ENCODE results near the gene SLC37A4.
"Not testable (repeated sequence)": the region's sequence is repeated elsewhere in the genome, so short reads cannot be mapped to it uniquely, and the experiment has no call there.

SLC37A4 gene

GRCh38 chr11:119016216-119017009 is 14.3 kb downstream of the SLC37A4 start:
- no peak for DNase-seq

GRCh38 chr11:119015054-119015611 is 15.5 kb downstream of the SLC37A4 start:
- DNase-seq: no peak

DNA sequence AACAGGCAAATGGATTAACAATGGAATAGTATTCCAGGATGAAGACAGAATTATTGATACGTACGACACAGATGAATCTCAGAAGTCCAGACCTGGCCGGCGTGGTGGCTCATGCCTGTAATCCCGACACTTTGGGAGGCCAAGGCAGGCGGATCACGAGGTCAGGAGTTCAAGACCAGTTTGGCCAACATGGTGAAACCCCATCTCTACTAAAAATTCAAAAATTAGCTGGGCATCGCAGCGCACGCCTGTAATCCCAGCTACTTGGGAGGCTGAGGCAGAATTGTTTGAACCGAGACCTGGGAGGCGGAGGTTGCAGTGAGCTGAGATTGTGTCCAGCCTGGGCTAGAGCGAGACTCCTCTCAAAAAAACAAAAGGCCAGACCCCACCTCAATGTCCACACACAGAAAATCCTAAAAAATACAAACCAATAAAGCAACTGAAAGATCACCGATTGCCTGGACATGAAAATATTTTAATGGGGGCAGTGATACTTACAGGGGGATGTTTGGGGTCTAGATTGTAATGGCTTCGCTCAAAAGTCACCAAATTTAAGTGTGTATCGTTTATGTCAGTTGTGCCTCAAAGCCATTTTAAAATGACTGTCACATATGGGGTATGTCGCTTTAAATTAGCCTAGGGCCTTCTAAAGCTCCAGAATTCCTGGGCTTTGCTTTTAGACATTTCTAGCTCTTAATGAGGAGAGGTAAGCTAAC is 16.3 kb downstream of the SLC37A4 start:
- no peak for DNase-seq

- DNase-seq: no peak
Measured at GRCh38 chr11:119012629-119013170, 18.0 kb downstream of the SLC37A4 start.

GRCh38 chr11:119011476-119012053 is 19.1 kb downstream of the SLC37A4 start:
- DNase-seq: no peak

DNA sequence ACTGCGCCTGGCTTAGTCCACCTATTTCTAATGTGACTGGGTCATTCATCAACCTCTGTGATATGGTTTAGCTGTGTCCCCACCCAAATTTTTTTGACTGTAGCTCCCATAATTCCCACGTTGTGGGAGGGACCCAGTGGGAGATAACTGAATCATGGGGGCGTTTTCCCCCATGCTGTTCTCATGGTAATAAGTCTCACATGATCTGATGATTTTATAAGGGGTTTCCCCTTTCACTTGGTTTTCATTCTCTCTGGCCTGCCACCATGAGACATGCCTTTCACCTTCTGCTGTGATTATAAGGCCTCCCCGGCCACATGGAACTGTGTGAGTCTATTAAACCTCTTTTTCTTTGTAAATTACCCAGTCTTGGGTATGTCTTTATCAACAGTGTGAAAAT is 24.0 kb downstream of the SLC37A4 start:
- no peak for DNase-seq

DNA sequence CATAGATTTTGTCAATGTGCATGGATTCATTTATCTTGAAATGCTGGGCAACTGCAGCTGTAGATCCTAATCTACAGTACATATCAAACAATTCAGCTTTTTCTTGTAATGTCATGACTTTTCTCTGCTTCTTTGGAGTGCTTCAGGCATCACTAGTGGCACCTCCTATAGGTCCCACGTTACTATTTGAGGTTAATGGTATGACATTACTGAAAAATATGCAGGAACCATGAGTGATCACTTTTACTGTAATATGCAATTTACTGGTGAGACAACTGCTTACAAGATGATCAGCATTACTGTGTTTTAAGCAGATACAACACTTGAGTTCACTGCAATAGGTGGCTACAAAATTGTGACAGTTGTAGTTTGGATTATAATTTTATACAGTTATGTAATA is 29.8 kb downstream of the SLC37A4 start:
- no peak for DNase-seq

- no peak for DNase-seq
Measured at GRCh38 chr11:118998822-118999221, 31.9 kb downstream of the SLC37A4 start.

DNA sequence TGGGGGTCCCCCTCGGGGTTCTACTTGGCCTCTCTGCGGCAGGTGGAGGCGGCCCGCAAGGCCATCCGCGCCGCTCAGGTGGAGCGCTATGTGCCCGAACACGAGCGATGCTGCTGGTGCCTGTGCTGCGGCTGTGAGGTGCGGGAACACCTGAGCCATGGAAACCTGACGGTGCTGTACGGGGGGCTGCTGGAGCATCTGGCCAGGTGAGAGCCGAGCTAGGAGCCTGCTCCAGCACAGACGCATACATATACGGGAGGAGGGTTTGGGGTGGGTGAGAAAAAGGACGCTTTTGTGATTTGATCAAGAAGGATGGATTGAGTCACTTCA is 32.3 kb downstream of the SLC37A4 start:
- DNase-seq: no peak

GRCh38 chr11:118997627-118998387 is 32.9 kb downstream of the SLC37A4 start, which contains the start of gene CENATAC:
CENATAC (plus strand) TSS chr11:118998138; CDS start chr11:118998198, 60 bp downstream.
- DNase-seq: peak; percentile 94

- peak; percentile 7 for DNase-seq
Measured at GRCh38 chr11:118996926-118997626, 33.6 kb downstream of the SLC37A4 start.

- DNase-seq: not testable (repeated sequence)
Measured at GRCh38 chr11:118991486-118992038, 39.1 kb downstream of the SLC37A4 start.

GRCh38 chr11:118988280-118988679 is 42.4 kb downstream of the SLC37A4 start:
- DNase-seq: no peak

GRCh38 chr11:118984825-118985224 is 45.9 kb downstream of the SLC37A4 start:
- no peak for DNase-seq

GRCh38 chr11:118984337-118984736 is 46.3 kb downstream of the SLC37A4 start:
- DNase-seq: not testable (repeated sequence)

DNA sequence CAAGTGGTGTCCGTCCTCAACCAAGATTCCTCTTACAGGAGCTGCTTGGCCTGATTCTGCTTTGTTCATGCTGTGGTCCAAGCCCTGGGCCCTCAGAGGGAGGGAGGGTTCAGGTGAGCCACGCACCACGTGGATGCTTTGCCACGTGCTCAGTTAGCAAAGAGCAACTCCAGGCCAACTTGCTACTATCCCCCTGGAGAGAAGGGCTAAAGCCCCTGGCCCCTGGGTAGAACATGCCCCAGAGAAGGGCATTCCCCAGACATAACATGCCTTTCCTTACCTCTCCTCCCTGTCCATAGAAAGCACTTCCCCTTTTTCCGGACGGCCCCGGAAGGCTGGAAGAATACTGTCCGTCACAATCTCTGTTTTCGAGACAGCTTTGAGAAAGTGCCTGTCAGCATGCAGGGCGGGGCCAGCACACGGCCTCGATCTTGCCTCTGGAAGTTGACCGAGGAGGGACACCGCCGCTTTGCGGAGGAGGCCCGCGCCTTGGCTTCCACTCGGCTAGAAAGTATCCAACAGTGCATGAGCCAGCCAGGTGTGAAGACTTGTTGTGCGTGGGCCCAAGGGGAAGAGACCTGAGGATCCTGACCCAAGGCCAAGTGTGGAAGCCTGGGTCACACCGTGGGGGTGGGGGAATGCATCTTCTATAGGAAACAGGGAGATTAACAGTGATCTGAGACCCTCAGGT is 50.3 kb downstream of the SLC37A4 start:
- DNase-seq: no peak

GRCh38 chr11:118979434-118979833 is 51.2 kb downstream of the SLC37A4 start:
- no peak for DNase-seq

DNA sequence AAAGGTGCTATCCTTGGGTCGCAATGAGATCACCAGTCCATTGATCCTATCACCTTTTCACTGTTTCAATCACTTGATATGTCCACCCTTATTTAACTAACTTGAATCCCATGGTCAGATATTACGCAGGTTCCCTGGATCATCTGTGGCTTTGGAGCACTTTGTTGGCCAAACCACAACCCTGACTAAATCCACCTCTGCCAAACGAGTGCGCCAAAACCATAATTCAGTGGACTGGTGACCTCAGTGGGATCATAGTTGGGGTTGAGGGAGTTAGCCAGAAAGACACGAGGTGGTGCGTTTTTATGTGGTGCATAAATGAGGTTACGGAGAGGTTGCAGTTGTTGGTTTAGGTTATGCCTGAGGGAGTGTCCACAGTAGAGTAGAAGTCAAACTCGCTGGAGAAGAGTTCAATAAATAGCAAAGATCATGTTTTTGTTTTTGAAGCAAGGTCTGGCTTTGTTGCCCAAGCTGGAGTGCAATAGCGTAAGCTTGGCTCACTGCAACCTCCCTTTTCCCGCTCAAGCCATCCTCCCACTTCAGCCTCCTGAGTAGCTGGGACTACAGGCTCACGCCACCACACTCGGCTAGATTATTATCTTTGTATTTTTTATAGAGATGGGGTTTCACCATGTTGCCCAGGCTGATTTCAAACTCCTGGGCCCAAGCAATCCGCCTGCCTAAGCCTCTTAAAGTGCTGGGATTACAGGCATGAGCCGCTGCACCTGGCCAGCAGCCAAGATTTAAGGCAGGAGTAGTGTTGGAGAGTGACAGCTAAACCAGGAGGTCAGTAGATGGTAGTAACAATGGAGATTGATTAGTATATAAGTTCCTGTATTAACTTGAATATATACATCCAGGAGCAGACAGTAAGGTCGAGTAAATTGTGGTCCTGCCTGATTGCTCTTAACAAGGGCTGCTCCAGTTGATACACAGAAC is 54.6 kb downstream of the SLC37A4 start:
- DNase-seq: no peak

Data from activated effector memory CD4-positive, alpha-beta T cell treated with Interleukin-2 at 50 U/mL for 16 hours (primary cell).